Activated CD4-positive, alpha-beta T cell treated with anti-CD3 and anti-CD28 coated beads, Interleukin-2, amount 50 U/mL, for 24 hours (primary cell): Measurements from ENCODE around the gene GPR149.
A peak's percentile ranks its signal among the peaks of the same experiment; 100 is the strongest.

Experiments
- DNase-seq, 2 donors: peaks; one replicate each; pipeline ENCODE4 v3.0.0-alpha.2; 2020; ENCODE audit warnings: low read depth in 1 of 2, low spot score in 1 of 2

The GPR149 gene

GRCh38 chr3:154345422-154346122 is 84.4 kb downstream of the GPR149 start:
- DNase-seq: no peak

DNA sequence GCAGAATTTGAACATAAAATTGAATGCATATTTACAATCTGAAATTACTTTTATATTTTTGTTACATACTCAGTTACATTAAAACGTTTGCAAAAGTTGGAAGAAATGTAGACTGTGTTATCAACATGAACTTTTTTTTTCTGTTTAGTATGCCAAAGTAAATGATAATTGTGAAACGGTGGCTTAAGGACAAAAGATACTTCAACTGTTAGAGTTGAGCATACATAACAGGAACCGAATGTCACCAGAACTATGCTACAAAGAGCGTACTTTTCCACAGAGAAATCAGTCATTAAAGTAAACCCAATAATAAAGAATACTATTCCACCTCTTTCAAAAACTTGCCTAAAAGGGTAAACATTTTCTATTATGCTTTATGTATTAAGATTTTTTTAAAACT is 91.4 kb downstream of the GPR149 start:
- no peak for DNase-seq

DNA sequence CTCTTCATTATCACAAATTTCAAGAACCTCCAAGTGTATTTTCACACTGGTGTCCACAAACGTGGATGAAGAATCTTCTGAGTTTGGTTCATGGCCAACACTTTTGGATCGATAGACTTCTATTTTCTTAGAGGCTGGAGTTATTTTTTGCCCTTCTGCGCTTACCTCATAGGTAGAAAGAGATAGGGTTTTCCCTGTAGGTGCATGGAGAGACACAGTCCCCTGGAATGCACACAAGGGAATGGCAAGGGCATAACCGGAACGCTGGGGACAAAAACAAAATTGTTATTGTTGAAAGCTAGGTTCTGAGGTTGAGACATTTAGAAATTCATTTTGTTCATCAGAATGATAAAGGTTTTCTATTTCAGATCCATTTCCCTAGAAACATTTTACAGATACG is 92.0 kb downstream of the GPR149 start:
- DNase-seq: no peak

- DNase-seq: no peak
Measured at GRCh38 chr3:154334973-154335420, 95.0 kb downstream of the GPR149 start.

DNA sequence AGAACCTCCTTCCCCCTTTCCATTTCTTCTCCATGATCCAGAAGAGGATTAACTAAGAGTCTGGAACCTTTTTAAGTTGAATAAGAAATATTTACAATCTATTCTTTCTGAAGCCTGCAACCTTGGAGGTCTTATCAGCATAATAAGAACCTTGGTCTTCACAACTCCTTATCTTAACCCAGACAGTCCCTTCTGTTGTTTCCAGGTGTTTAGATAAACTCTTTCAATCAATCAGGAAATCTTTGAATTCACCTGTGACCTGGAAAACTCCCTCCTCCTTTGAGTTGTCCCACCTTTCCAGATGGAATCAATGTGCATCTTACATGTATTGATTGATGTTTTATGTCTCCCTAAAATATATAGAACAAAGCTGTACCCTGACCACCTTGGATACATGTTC is 102.1 kb downstream of the GPR149 start:
- no peak for DNase-seq

DNA sequence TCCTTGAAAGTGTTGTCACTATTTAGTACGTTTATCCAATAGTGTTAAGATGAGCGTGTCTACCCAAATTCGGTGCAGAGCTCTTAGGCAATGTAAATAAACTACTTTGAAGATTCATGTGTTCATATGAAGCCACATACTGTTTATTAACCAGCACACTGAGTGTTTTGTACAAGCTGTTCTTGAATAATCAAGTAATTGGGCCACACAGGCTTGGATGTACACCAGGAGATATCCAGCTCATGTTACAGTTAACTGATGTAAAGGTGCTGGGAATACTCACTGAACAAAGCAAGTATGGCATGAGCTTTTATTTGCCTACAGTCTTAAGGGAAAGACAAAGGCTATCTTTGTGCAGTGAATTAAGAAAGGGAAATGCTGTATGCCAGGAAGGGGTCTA is 105.1 kb downstream of the GPR149 start:
- DNase-seq: no peak

- peak; percentile 78 to 84 for DNase-seq
Measured at GRCh38 chr3:154323891-154324738, 105.9 kb downstream of the GPR149 start, which contains the start of gene DHX36. DHX36 (minus strand) TSS chr3:154324487; CDS start chr3:154324416, 71 bp downstream.

GRCh38 chr3:154316974-154317767 is 112.8 kb downstream of the GPR149 start:
- DNase-seq: no peak

- DNase-seq: no peak
Measured at GRCh38 chr3:154314152-154314551, 115.8 kb downstream of the GPR149 start.

DNA sequence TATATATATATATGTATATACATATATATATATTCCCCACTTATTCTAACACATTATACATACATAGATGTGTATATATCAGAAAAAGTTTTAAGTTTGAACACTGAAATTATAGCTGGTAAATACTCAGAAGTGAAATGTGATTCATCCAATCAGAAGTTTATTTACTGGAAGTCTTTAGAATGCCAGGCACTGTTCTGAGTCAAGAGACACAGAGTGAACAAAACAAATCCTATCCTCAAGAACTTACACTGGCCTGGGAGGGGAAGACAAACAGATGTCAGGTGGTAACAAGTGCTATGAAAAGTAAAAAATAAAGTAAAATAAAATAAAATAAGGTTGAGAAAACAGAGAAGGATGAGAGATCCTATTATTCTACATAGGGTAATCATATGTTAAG is 119.2 kb downstream of the GPR149 start:
- no peak for DNase-seq

- DNase-seq: no peak
Measured at GRCh38 chr3:154307363-154307762, 122.6 kb downstream of the GPR149 start.

DNA sequence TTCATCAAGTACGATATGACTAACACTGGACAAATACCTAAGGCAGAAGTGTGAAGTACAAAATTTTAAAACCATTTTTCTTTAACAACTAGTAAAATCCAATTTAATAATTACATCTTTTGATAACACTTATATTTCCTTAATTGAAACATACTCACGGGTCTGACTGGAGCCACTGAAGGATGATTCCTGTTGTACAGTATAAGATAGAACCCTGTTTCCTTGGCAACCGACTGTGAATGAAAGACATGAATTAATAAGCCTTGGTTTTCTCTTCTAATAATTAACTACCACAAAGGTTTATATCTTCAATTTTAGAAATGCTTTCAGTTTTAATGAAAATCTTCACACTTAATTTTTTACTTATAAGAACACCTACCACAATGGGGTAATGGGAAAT is 125.1 kb downstream of the GPR149 start:
- no peak for DNase-seq

DNA sequence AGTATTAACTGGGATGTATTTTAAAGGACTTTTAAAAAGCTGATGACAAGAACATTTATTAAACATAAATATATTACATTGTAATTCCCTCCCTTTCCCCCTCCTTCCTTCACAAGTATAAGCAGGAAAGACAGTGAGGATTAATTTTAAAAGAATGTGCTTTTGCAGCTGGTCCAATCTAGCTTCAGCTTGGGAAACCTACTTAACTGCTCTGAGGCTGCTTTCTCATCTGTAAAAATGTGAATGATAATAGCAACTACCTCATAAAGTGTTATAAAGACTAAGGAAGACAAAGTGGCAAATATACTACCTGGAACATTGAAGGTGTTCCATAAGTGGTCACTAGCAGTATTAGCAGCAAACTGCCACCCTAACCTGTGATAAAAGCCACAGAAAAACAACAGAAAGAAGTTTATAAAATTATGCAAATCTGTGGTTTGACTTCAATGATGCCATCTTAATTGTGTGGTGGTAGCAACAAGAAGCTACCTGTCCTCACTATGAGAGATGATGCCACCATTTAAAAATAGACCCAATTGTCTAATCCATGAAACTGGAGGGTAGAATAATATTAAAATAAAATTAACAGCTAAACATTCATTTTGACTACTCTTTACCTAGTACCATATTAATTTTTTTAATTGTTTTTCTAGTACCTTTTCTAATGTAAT is 125.7 kb downstream of the GPR149 start:
- no peak for DNase-seq

DNA sequence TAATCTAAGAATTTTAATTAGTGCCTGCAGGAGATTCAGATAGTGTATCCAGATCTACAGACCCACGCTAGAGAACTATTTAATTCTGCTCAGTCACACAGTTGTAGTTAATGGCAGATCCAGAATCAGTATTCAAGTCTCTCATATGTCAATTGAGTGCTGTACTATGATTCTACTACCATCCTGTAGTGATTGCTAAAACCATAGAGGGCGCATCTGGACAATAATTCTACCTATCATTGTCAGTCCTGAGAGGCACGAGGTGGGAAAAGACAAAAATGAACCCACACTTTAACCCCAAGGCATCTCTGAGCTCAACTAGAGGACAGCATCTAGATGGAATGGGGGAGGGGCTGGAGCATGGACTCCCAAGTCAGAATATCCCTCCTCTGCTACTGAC is 128.4 kb downstream of the GPR149 start:
- no peak for DNase-seq

DNA sequence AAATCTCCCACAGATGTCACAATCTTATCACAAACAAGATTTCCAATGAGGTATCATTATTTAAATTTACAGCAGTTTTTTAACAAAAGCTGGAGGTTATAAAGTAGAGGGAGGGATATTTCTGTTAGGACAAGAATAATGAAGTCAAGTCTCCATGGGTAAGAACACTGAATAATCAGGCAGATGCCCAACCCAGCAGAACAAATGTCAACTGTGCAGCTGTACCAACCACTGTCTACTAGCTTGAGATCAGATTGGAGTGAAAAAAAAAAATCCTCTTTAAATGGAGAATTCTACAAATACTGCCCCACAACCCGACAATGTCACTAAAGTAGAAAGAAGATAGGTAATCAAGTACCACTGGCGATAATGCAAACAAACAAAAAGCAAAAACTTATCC is 136.0 kb downstream of the GPR149 start:
- no peak for DNase-seq

DNA sequence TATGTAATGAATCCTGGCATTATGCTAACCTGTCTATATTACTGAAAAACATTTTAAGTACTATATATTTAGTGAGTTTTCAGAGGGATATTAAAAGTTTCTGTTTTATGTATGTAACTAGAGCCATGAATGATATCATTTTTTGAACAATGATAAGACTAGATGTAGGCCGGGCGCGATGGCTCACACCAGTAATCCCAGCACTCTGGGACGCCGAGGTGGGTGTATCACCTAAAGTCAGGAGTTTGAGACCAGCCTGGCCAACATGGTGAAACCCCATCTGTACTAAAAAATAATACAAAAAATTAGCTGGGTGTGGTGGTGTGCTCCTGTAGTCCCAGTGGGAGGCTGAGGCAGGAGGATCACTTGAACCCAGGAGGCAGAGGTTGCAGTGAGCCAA is 139.8 kb downstream of the GPR149 start:
- no peak for DNase-seq
